A549 (cell line): ENCODE measurements around the gene ZG16B. TPM values are rescaled to one million over a fixed set of nuclear protein-coding genes. Genes with fewer than 3 reads are reported as not detected.

ENCODE experiments used
- ATAC-seq, 2 experiments: fragments of 200-7000 bp in 1 of 2; fragments of >200 bp in 1 of 2; cut with Nextera tagmentation in 1 of 2; cut with Tn5 transposase in 1 of 2; 3 replicates each; pipeline versions ENCODE4 v1.8.0 to v1.9.1; 2018 to 2020; ENCODE audit warnings: mild to moderate bottlenecking in 1 of 2, moderate library complexity in 1 of 2
- CTCF ChIA-PET: fragments of 300-600 bp; sonication (Branson Sonifier 250); formaldehyde crosslinking; extraction: SDS; loops from one replicate; lab custom pipeline; 2021; ENCODE audit warnings: antibody characterized with exemption, inconsistent platforms; lab: Yijun Ruan, JAX
- POLR2A ChIA-PET: fragments of 350-600 bp; formaldehyde crosslinking; extraction: SDS; loops from one replicate; lab custom pipeline; 2021; ENCODE audit warnings: antibody characterized with exemption, inconsistent platforms; lab: Yijun Ruan, JAX
- DNase-seq, 2 experiments: peaks; one replicate each; pipeline versions ENCODE4 v3.0.0 to v3.0.0-alpha.2; 2011 to 2016; ENCODE audit warnings: low read depth in 1 of 2, low spot score in 1 of 2
- FAIRE-seq: peaks from 2 replicates; lab custom pipeline; 2011; peaks lifted over from hg19 to GRCh38; lab: Jason Lieb, UNC
- H3K27ac ChIP-seq, 2 experiments: fragments of >200 bp; sonication (Bioruptor Twin); formaldehyde crosslinking; 3 replicates each; pipeline ENCODE4 v1.5.1; 2016 to 2017
- H3K4me1 ChIP-seq: fragments of >200 bp; sonication (Bioruptor Twin); formaldehyde crosslinking; 3 replicates; pipeline ENCODE4 v1.6.1; 2016
- H3K4me2 ChIP-seq: fragments of >200 bp; sonication (Bioruptor Twin); formaldehyde crosslinking; 3 replicates; pipeline ENCODE4 v1.6.1; 2016
- H3K4me3 ChIP-seq: fragments of >200 bp; sonication (Bioruptor Twin); formaldehyde crosslinking; 3 replicates; pipeline ENCODE4 v1.5.1; 2016
- H3K9me3 ChIP-seq: fragments of >200 bp; sonication (Bioruptor Twin); formaldehyde crosslinking; 3 replicates; pipeline ENCODE4 v1.6.1; 2016
- BHLHE40 ChIP-seq: IDR thresholded peaks from 2 replicates; pipeline ENCODE4 v1.6.1; 2012; ENCODE audit warnings: low read depth, low read length, inconsistent platforms
- CEBPB ChIP-seq, 2 experiments: fragments of >200 bp in 1 of 2; sonication (Bioruptor Twin) in 1 of 2; formaldehyde crosslinking in 1 of 2; IDR thresholded peaks; 2 replicates each; pipeline ENCODE4 v1.6.1; 2012 to 2016
- CHD2 ChIP-seq: fragments of 150-350 bp; IDR thresholded peaks from 2 replicates; pipeline ENCODE4 v1.6.1; 2014; ENCODE audit warnings: low read length; ENCODE audit not compliant: partially characterized antibody
- CHD4 ChIP-seq: fragments of 200-600 bp; sonication (generic); IDR thresholded peaks from 2 replicates; pipeline ENCODE4 v1.6.1; 2016; ENCODE audit warnings: antibody characterized with exemption, mild to moderate bottlenecking, borderline replicate concordance
- EP300 ChIP-seq, 2 experiments: fragments of >200 bp; sonication (Bioruptor Twin); formaldehyde crosslinking; IDR thresholded peaks; 2 replicates in 1 of 2; 3 replicates in 1 of 2; pipeline ENCODE4 v1.6.1; 2016 to 2017
- FOSB ChIP-seq: fragments of 250-450 bp; sonication (Bioruptor Pico); IDR thresholded peaks from 2 replicates; pipeline ENCODE4 v1.5.0; 2020; ENCODE audit warnings: mild to moderate bottlenecking, moderate library complexity
- FOXS1 ChIP-seq: fragments of 250-450 bp; sonication (Bioruptor Pico); IDR thresholded peaks from 2 replicates; pipeline ENCODE4 v1.5.0; 2020; ENCODE audit warnings: mild to moderate bottlenecking, moderate library complexity
- HOXB13 ChIP-seq: fragments of 250-450 bp; sonication (Bioruptor Pico); IDR thresholded peaks from 2 replicates; pipeline ENCODE4 v1.5.0; 2020; ENCODE audit warnings: low read depth, mild to moderate bottlenecking, moderate library complexity
- HOXB5 ChIP-seq: fragments of 250-450 bp; sonication (Bioruptor Pico); IDR thresholded peaks from 2 replicates; pipeline ENCODE4 v1.5.0; 2020; ENCODE audit warnings: mild to moderate bottlenecking, moderate library complexity
- KDM5A ChIP-seq: fragments of 200-600 bp; sonication (generic); IDR thresholded peaks from 2 replicates; pipeline ENCODE4 v1.6.1; 2016; ENCODE audit warnings: antibody characterized with exemption, mild to moderate bottlenecking
- MYC ChIP-seq: IDR thresholded peaks from 2 replicates; pipeline ENCODE4 v1.6.1; 2012; ENCODE audit warnings: mild to moderate bottlenecking, inconsistent platforms, low read length, improper control_type of control experiment, borderline replicate concordance
- NPAS2 ChIP-seq: fragments of 250-450 bp; sonication (Bioruptor Pico); IDR thresholded peaks from 2 replicates; pipeline ENCODE4 v1.8.0; 2022; ENCODE audit warnings: mild to moderate bottlenecking, moderate library complexity, borderline replicate concordance
- PHF8 ChIP-seq: fragments of 200-600 bp; sonication (generic); IDR thresholded peaks from 2 replicates; pipeline ENCODE4 v1.6.1; 2016; ENCODE audit warnings: low read depth, mild to moderate bottlenecking, antibody characterized with exemption, moderate library complexity, borderline replicate concordance
- RARB ChIP-seq: fragments of 250-450 bp; sonication (Bioruptor Pico); IDR thresholded peaks from 2 replicates; pipeline ENCODE4 v1.8.0; 2021; ENCODE audit warnings: mild to moderate bottlenecking, moderate library complexity
- RCOR1 ChIP-seq: fragments of 150-350 bp; IDR thresholded peaks from 2 replicates; pipeline ENCODE4 v1.6.1; 2014; ENCODE audit warnings: antibody characterized with exemption, low read length, low read depth
- RNF2 ChIP-seq: fragments of 200-600 bp; sonication (generic); IDR thresholded peaks from 2 replicates; pipeline ENCODE4 v1.6.1; 2016; ENCODE audit warnings: low read depth, mild to moderate bottlenecking, antibody characterized with exemption, moderate library complexity, borderline replicate concordance
- SMC3 ChIP-seq: fragments of >200 bp; sonication (Bioruptor Twin); formaldehyde crosslinking; IDR thresholded peaks from 3 replicates; pipeline ENCODE4 v1.6.1; 2018; ENCODE audit warnings: inconsistent platforms
- TFCP2L1 ChIP-seq: fragments of 250-450 bp; sonication (Bioruptor Pico); IDR thresholded peaks from 2 replicates; pipeline ENCODE4 v1.5.0; 2021; ENCODE audit warnings: mild to moderate bottlenecking
- ZC3H11A ChIP-seq: fragments of 450-650 bp; IDR thresholded peaks from 2 replicates; pipeline ENCODE4 v1.6.1; 2014; ENCODE audit warnings: antibody characterized with exemption, mild to moderate bottlenecking
- ZFP36 ChIP-seq: fragments of 450-650 bp; IDR thresholded peaks from 2 replicates; pipeline ENCODE4 v1.6.1; 2014; ENCODE audit warnings: borderline replicate concordance; ENCODE audit not compliant: partially characterized antibody
- ZSCAN20 ChIP-seq: fragments of 250-450 bp; sonication (Bioruptor Pico); IDR thresholded peaks from 2 replicates; pipeline ENCODE4 v1.8.0; 2022; ENCODE audit warnings: mild to moderate bottlenecking, moderate library complexity
- WGBS: methylation state at CpG from one replicate; pipeline ENCODE4 v1.1.6; 2017; ENCODE audit errors: missing lambda C conversion rate; 5-methylcytosine and 5-hydroxymethylcytosine counted together
- polyA plus RNA-seq, 4 experiments: library from polyadenylated mRNA; depleted of rRNA in 3 of 4; stranded (reverse); fragments of >200 nt; fragmentation: RNase III in 1 of 4; extraction: RNeasy Plus Mini Kit Qiagen cat#74134 plus additional on column Dnase treatment in 1 of 4; gene quantifications; 2 replicates in 3 of 4; 3 replicates in 1 of 4; pipeline ENCODE4 v1.2.3, GENCODE V29; 2011 to 2017
- TF ChIP-seq, protein P1 (sequence below): fragments of 250-450 bp; sonication (Bioruptor Pico); IDR thresholded peaks from 2 replicates; pipeline ENCODE4 v1.5.0; 2021; ENCODE audit warnings: mild to moderate bottlenecking, moderate library complexity, borderline replicate concordance
- TF ChIP-seq, protein P2 (sequence below): fragments of >200 bp; sonication (Bioruptor Twin); formaldehyde crosslinking; IDR thresholded peaks from 3 replicates; pipeline ENCODE4 v1.6.1; 2016
- TF ChIP-seq, protein P3 (sequence below): fragments of 150-350 bp; IDR thresholded peaks from 2 replicates; pipeline ENCODE4 v1.6.1; 2014; ENCODE audit warnings: low read depth, mild to moderate bottlenecking, low read length
- TF ChIP-seq, protein P4 (sequence below): fragments of 450-650 bp; IDR thresholded peaks from 2 replicates; pipeline ENCODE4 v1.6.1; 2014; ENCODE audit warnings: antibody characterized with exemption
- TF ChIP-seq, protein P5 (sequence below): IDR thresholded peaks from 2 replicates; pipeline ENCODE4 v1.6.1; 2012; ENCODE audit warnings: low read depth, borderline replicate concordance
- TF ChIP-seq, protein P6 (sequence below): fragments of >200 bp; sonication (Bioruptor Twin); formaldehyde crosslinking; IDR thresholded peaks from 3 replicates; pipeline ENCODE4 v1.5.1; 2016

The ZG16B gene
- polyA plus RNA-seq, 2 of the 4 experiments (the other 2 are of a cell fraction) = 0.40 to 0.85 TPM

DNA sequence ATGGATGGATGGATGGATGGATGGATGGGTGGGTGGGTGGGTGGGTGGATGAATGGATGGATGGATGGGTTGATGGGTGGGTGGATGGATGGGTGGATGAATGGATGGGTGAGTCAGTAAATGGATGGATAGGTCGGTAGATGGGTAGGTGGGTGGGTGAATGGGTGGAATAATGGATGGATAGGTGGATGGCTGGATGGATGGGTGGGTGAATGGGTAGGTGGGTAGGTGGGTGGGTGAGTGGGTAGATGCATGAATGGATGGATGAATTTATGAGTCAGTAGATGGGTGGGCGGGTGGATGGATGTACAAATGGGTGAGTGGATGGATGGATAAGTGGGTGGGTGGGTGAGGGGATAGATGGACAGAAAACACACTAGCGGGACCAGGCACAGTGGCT is 4.9 kb downstream of the ZG16B start:
- no peaks in the 10 kb centered on the region for H3K9me3 ChIP-seq
- peaks cover 45% of the 10 kb centered on the region for H3K4me1 ChIP-seq
- CTCF ChIA-PET = no interaction called here
- no peak for FAIRE-seq
- peak overlapping the region; percentile 79 to 90 for H3K27ac ChIP-seq
- WGBS = 90% methylated on average over 2 of the region's 3 CpGs
- H3K4me2 ChIP-seq = peak overlapping the region; percentile 60
- POLR2A ChIA-PET = no interaction called here
- no peak for ATAC-seq
- TF ChIP-seq FOXS1 (CRISPR knock-in tag) = no peak
- TF ChIP-seq PHF8 = no peak
- TF ChIP-seq, protein P1, sequence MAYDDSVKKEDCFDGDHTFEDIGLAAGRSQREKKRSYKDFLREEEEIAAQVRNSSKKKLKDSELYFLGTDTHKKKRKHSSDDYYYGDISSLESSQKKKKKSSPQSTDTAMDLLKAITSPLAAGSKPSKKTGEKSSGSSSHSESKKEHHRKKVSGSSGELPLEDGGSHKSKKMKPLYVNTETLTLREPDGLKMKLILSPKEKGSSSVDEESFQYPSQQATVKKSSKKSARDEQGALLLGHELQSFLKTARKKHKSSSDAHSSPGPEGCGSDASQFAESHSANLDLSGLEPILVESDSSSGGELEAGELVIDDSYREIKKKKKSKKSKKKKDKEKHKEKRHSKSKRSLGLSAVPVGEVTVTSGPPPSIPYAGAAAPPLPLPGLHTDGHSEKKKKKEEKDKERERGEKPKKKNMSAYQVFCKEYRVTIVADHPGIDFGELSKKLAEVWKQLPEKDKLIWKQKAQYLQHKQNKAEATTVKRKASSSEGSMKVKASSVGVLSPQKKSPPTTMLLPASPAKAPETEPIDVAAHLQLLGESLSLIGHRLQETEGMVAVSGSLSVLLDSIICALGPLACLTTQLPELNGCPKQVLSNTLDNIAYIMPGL (CRISPR knock-in tag) = no peak
- no peak for TF ChIP-seq RNF2
- no peak for TF ChIP-seq EP300 (IDR thresholded peaks at IDR 0.05)
- TF ChIP-seq NPAS2 (CRISPR knock-in tag) = no peak
- no peak for TF ChIP-seq ZFP36
- TF ChIP-seq RARB (CRISPR knock-in tag) = no peak
- TF ChIP-seq, protein P2, sequence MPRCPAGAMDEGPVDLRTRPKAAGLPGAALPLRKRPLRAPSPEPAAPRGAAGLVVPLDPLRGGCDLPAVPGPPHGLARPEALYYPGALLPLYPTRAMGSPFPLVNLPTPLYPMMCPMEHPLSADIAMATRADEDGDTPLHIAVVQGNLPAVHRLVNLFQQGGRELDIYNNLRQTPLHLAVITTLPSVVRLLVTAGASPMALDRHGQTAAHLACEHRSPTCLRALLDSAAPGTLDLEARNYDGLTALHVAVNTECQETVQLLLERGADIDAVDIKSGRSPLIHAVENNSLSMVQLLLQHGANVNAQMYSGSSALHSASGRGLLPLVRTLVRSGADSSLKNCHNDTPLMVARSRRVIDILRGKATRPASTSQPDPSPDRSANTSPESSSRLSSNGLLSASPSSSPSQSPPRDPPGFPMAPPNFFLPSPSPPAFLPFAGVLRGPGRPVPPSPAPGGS = no peak
- TF ChIP-seq KDM5A = no peak
- DNase-seq = no peak
- no peak overlapping the region for H3K4me3 ChIP-seq

DNA sequence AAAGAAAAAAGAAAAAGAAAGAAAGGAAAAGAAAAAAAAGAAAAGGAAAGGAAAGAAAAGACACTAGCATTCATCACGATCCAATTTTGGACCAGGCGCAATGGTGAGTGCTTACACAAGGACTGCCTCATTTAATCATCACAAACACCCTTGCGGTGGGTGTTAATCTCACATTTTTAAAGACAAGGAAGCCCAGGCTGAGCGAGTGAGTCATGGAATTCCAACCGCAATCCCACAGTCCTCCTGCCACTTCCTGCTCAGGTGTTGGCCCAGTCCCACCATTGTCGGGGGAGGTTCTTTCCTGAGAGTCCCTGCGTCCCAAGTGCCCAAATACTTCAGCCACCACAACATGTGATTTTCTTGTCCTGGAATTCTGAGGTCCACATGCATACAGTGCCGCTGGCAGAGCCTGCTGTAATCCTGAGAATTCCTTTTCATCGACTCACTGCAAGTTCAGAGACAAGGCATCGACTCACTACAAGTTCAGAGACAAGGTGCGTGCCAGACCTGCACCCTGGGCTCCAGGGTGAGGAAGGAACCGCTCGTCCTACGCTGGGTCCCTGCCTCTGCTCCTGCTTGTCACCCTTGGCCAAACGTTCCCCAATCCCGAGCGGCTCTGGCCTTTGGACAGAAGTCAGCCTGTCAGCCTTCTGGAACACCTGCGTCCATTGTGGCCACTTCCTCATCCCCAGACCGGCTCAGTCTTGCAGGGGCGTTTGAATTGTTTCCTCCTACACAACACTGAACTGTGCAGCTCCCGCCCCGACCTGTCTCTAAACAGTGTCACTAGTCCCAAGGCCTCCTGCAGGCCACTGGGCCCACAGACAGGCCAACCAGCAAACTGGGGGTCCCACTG is 5.8 kb downstream of the ZG16B start:
- H3K4me3 ChIP-seq = no peak overlapping the region
- no peaks in the 10 kb centered on the region for H3K9me3 ChIP-seq
- DNase-seq (peak; percentile 90 to 93), FAIRE-seq (peak; percentile 99), ATAC-seq (peak; percentile 74 to 82)
- peaks cover 41% of the 10 kb centered on the region for H3K4me1 ChIP-seq
- H3K4me2 ChIP-seq = peak overlapping the region; percentile 60
- H3K27ac ChIP-seq = peak overlapping the region; percentile 79 to 90
- CTCF ChIA-PET = interaction anchor here (1.0 to 1.6 kb wide), 2 partner anchors 32 to 83 kb away, joined by 3 to 10 read pairs; no protein-coding TSS in a partner anchor
- 20% methylated on average over 20 of the region's 22 CpGs for WGBS
- POLR2A ChIA-PET = interaction anchor here (0.8 kb wide), 1 partner anchor 32 kb away, joined by 4 read pairs; no protein-coding TSS in a partner anchor
- TF ChIP-seq HOXB13 (CRISPR knock-in tag) = no peak
- no peak for TF ChIP-seq CHD2
- TF ChIP-seq ZC3H11A = no peak
- TF ChIP-seq, protein P3, sequence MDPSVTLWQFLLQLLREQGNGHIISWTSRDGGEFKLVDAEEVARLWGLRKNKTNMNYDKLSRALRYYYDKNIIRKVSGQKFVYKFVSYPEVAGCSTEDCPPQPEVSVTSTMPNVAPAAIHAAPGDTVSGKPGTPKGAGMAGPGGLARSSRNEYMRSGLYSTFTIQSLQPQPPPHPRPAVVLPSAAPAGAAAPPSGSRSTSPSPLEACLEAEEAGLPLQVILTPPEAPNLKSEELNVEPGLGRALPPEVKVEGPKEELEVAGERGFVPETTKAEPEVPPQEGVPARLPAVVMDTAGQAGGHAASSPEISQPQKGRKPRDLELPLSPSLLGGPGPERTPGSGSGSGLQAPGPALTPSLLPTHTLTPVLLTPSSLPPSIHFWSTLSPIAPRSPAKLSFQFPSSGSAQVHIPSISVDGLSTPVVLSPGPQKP = no peak
- TF ChIP-seq, protein P4, sequence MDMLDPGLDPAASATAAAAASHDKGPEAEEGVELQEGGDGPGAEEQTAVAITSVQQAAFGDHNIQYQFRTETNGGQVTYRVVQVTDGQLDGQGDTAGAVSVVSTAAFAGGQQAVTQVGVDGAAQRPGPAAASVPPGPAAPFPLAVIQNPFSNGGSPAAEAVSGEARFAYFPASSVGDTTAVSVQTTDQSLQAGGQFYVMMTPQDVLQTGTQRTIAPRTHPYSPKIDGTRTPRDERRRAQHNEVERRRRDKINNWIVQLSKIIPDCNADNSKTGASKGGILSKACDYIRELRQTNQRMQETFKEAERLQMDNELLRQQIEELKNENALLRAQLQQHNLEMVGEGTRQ = peak; percentile 12; the same call in 1 of the 2 replicates
- TF ChIP-seq ZSCAN20 (CRISPR knock-in tag) = no peak
- TF ChIP-seq MYC = peak; percentile 46; the same call in 1 of the 2 replicates
- TF ChIP-seq, protein P5, sequence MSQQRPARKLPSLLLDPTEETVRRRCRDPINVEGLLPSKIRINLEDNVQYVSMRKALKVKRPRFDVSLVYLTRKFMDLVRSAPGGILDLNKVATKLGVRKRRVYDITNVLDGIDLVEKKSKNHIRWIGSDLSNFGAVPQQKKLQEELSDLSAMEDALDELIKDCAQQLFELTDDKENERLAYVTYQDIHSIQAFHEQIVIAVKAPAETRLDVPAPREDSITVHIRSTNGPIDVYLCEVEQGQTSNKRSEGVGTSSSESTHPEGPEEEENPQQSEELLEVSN = 0 out of 2 replicates have a peak, but pooled peaks have one; percentile 55
- TF ChIP-seq BHLHE40 = 0 out of 2 replicates have a peak, but pooled peaks have one; percentile 17
- no peak for TF ChIP-seq PHF8
- TF ChIP-seq FOSB (CRISPR knock-in tag) = no peak
- TF ChIP-seq FOXS1 (CRISPR knock-in tag) = no peak
- TF ChIP-seq, protein P6, sequence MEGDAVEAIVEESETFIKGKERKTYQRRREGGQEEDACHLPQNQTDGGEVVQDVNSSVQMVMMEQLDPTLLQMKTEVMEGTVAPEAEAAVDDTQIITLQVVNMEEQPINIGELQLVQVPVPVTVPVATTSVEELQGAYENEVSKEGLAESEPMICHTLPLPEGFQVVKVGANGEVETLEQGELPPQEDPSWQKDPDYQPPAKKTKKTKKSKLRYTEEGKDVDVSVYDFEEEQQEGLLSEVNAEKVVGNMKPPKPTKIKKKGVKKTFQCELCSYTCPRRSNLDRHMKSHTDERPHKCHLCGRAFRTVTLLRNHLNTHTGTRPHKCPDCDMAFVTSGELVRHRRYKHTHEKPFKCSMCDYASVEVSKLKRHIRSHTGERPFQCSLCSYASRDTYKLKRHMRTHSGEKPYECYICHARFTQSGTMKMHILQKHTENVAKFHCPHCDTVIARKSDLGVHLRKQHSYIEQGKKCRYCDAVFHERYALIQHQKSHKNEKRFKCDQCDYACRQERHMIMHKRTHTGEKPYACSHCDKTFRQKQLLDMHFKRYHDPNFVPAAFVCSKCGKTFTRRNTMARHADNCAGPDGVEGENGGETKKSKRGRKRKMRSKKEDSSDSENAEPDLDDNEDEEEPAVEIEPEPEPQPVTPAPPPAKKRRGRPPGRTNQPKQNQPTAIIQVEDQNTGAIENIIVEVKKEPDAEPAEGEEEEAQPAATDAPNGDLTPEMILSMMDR = no peak
- TF ChIP-seq SMC3 = 0 out of 3 replicates have a peak, but pooled peaks have one; percentile 11
- TF ChIP-seq RARB (CRISPR knock-in tag) = 0 out of 2 replicates have a peak, but pooled peaks have one; percentile 53
- TF ChIP-seq CEBPB (IDR thresholded peaks at IDR 0.05) = peak; percentile 24 to 52; a peak in 1 of 4 replicates
- TF ChIP-seq CHD4 = no peak
- TF ChIP-seq TFCP2L1 = no peak
- no peak for TF ChIP-seq RNF2
- TF ChIP-seq RCOR1 = no peak
- TF ChIP-seq HOXB5 (CRISPR knock-in tag) = 0 out of 2 replicates have a peak, but pooled peaks have one; percentile 17
